ENCODE data around the gene CASQ2. TPM values are rescaled to one million over a fixed set of nuclear protein-coding genes. Genes with fewer than 3 reads are reported as not detected.

CASQ2 gene
- total RNA-seq, 4 donors from 2014 or later: 0.53 to 21.4 (median 4.1) TPM

DNA sequence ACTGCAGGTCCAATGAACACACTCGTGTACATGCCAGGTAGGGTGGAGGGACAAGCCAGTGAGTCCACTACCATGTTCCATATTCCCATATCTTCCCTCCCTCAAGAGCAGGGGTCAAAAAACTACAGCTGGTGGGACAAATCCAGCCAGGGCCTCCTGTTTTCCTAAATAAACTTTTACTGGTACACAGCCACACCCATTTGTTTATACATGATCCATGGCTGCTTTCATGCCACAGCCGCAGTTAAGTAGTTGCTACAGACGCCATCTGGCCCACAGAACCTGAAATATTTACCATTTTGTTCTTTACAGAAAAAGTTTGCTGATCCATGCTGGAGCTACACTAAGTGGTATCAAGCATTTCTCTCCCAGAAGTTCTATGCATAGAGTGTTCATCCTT lies 42.4 kb downstream of the CASQ2 start:
- no peaks in the 10 kb centered on the region for H3K36me3 ChIP-seq
- TF ChIP-seq POLR2A (IDR thresholded peaks at IDR 0.05): no peak
- no peak for TF ChIP-seq CTCF (IDR thresholded peaks at IDR 0.05)
- intact Hi-C loops (cut with DNase I): no loop called here
- peaks cover 0 to 63% (median 36%) of the 10 kb centered on the region in 3 donors for H3K4me1 ChIP-seq
- 66 to 68% methylated on average over 3 of the region's 3 CpGs for WGBS, 2 donors
- H3K4me3 ChIP-seq: no peak overlapping the region
- no peak for DNase-seq
- no peaks in the 10 kb centered on the region for H3K9me3 ChIP-seq
- peak overlapping the region in 3 of 4 donors; percentile 58 to 86 (median 68) for H3K27ac ChIP-seq
- no peaks in the 10 kb centered on the region for H3K27me3 ChIP-seq

DNA sequence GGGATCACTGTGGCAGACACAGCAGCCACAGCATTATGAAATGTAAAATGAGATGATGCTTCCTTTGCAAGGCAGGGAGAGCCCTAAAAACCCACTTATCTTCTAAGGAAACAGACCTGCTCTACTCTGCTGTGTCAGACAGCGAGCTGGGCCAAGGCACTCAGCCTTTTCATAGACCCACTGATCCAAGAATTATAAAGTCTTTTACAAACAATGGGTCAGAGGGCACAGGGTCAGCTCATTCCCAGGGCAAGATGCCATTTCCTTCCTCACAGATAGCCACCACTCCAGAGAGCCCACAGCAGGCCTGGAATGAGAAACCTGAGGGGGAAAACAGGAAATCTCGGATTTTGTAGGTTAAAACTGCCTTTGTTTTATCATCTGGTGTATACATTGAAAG lies 42.9 kb downstream of the CASQ2 start:
- no peaks in the 10 kb centered on the region for H3K27me3 ChIP-seq
- no peaks in the 10 kb centered on the region for H3K36me3 ChIP-seq
- peak overlapping the region in 3 of 4 donors; percentile 58 to 86 (median 68) for H3K27ac ChIP-seq
- TF ChIP-seq CTCF (IDR thresholded peaks at IDR 0.05): no peak
- TF ChIP-seq POLR2A (IDR thresholded peaks at IDR 0.05): no peak
- H3K4me1 ChIP-seq: peaks cover 0 to 57% (median 33%) of the 10 kb centered on the region in 3 donors
- no peak overlapping the region for H3K4me3 ChIP-seq
- no peak for DNase-seq
- no peaks in the 10 kb centered on the region for H3K9me3 ChIP-seq
- intact Hi-C loops (cut with DNase I): no loop called here
- 57 to 60% methylated on average over 2 of the region's 2 CpGs for WGBS, 2 donors

DNA sequence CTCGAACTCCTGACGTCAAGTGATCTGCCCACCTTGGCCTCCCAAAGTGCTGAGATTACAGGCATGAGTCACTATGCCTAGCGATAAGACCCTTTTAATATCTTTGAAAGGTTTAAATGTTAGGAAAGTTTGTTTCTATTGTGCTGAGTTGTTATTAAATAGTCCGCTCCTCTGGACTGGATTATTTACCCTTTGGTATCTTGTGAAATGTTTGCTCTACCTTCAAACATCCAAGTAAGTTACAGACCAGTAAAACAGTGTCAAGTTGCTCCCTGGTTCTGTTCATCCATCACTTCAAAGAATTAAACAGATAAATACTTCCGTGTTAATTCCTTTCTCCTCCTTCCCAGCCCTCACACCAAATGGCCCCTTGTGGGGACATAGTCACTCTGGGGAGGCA lies 44.8 kb downstream of the CASQ2 start:
- WGBS, 2 donors: 72 to 93% methylated on average over 5 of the region's 5 CpGs
- Histone ChIP-seq H3K27ac (no peak overlapping the region), H3K4me1 (peaks cover 0 to 40% (median 26%) of the 10 kb centered on the region in 3 donors), H3K27me3 (no peaks in the 10 kb centered on the region), H3K9me3 (no peaks in the 10 kb centered on the region), H3K36me3 (no peaks in the 10 kb centered on the region), H3K4me3 (no peak overlapping the region)
- DNase-seq: no peak
- no peak for TF ChIP-seq CTCF (IDR thresholded peaks at IDR 0.05)
- no peak for TF ChIP-seq POLR2A (IDR thresholded peaks at IDR 0.05)
- intact Hi-C loops (cut with DNase I): no loop called here

GRCh38 chr1:115722221-115722620 lies 46.3 kb downstream of the CASQ2 start:
- 86 to 94% methylated on average over 1 of the region's 1 CpG for WGBS, 2 donors
- intact Hi-C loops (cut with DNase I): no loop called here
- Histone ChIP-seq H3K36me3 (no peaks in the 10 kb centered on the region), H3K9me3 (no peaks in the 10 kb centered on the region), H3K4me3 (no peak overlapping the region), H3K27me3 (no peaks in the 10 kb centered on the region), H3K4me1 (peaks cover 0 to 25% (median 14%) of the 10 kb centered on the region in 3 donors), H3K27ac (no peak overlapping the region)
- no peak for DNase-seq
- no peak for TF ChIP-seq POLR2A (IDR thresholded peaks at IDR 0.05)
- no peak for TF ChIP-seq CTCF (IDR thresholded peaks at IDR 0.05)

DNA sequence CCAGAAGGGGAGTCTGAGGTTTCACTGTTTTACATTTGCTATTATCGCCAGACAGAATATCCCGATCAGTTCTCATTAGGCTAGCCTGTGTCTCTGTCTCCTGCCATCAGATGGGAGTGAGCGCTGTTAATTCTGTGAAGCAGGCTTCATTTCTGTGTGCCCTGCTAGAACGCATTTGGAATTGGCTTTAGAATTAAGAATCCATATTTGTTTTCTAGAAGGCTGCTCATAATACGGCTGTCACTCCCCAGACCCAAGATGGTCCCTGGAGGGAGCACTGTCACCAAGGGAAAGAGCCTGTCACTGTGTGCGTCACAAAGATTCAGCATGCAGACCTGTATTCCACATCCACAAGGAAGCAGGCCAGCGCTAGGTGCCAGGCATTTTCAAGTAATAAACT lies 49.2 kb downstream of the CASQ2 start:
- Histone ChIP-seq H3K27me3 (no peaks in the 10 kb centered on the region), H3K4me3 (no peak overlapping the region), H3K27ac (no peak overlapping the region), H3K36me3 (no peaks in the 10 kb centered on the region), H3K9me3 (no peaks in the 10 kb centered on the region), H3K4me1 (peaks cover 0 to 11% (median 3%) of the 10 kb centered on the region in 3 donors)
- no peak for TF ChIP-seq CTCF (IDR thresholded peaks at IDR 0.05)
- no peak for TF ChIP-seq POLR2A (IDR thresholded peaks at IDR 0.05)
- 94 to 95% methylated on average over 7 of the region's 7 CpGs for WGBS, 2 donors
- no peak for DNase-seq
- intact Hi-C loops (cut with DNase I): loop anchor here (5.0 kb wide), 1 partner anchor 48 kb away; the partner anchor contains the start of gene CASQ2
